GM23338 (cell line): ENCODE measurements around the gene CRYBB3. TPM values are rescaled to one million over a fixed set of nuclear protein-coding genes. Genes with fewer than 3 reads are reported as not detected.

ENCODE experiments used
- ATAC-seq: fragments of 200-7000 bp; cut with Tn5 transposase; 3 replicates; pipeline ENCODE4 v1.9.1; 2020
- DNase-seq: peaks from one replicate; pipeline ENCODE4 v3.0.0-alpha.2; 2015; ENCODE audit warnings: low spot score
- H2AFZ ChIP-seq: fragments of 200-600 bp; sonication (generic); 2 replicates; pipeline ENCODE4 v1.8.0; 2016; ENCODE audit warnings: antibody characterized with exemption, mild to moderate bottlenecking, moderate library complexity
- H3F3A ChIP-seq: fragments of 200-600 bp; sonication (generic); replicated peaks from 2 replicates; pipeline ENCODE4 v1.8.0; 2017; ENCODE audit warnings: antibody characterized with exemption, mixed run types, low read depth
- H3K27ac ChIP-seq: fragments of 200-600 bp; sonication (generic); 2 replicates; pipeline ENCODE4 v1.6.1; 2016; ENCODE audit warnings: low read depth
- H3K27me3 ChIP-seq: fragments of 200-600 bp; sonication (generic); 2 replicates; pipeline ENCODE4 v1.8.0; 2016; ENCODE audit warnings: mild to moderate bottlenecking, mixed run types, moderate library complexity; ENCODE audit not compliant: insufficient read depth
- H3K36me3 ChIP-seq: fragments of 200-600 bp; sonication (generic); 2 replicates; pipeline ENCODE4 v1.8.0; 2016; ENCODE audit warnings: mild to moderate bottlenecking; ENCODE audit not compliant: insufficient read depth
- H3K4me1 ChIP-seq: fragments of 200-600 bp; sonication (generic); 2 replicates; pipeline ENCODE4 v1.8.0; 2016; ENCODE audit warnings: mild to moderate bottlenecking, moderate library complexity; ENCODE audit not compliant: insufficient read depth
- H3K4me2 ChIP-seq: fragments of 200-600 bp; sonication (generic); 2 replicates; pipeline ENCODE4 v1.7.1; 2017; ENCODE audit warnings: mixed run types
- H3K4me3 ChIP-seq: fragments of 200-600 bp; sonication (generic); 2 replicates; pipeline ENCODE4 v1.6.1; 2016; ENCODE audit warnings: mixed run types
- H3K79me2 ChIP-seq: fragments of 200-600 bp; sonication (generic); replicated peaks from 2 replicates; pipeline ENCODE4 v1.8.0; 2017; ENCODE audit warnings: mild to moderate bottlenecking; ENCODE audit not compliant: insufficient read depth
- H3K9me2 ChIP-seq: fragments of 200-600 bp; sonication (generic); 2 replicates; pipeline ENCODE4 v1.8.0; 2017; ENCODE audit not compliant: insufficient read depth
- H4K20me1 ChIP-seq: fragments of 200-600 bp; sonication (generic); replicated peaks from 2 replicates; pipeline ENCODE4 v1.8.0; 2017; ENCODE audit warnings: mild to moderate bottlenecking; ENCODE audit not compliant: insufficient read depth
- H3K27ac Mint-ChIP-seq: 2 replicates; pipeline ENCODE4 v1.8.0; 2020; ENCODE audit warnings: inconsistent platforms, mild to moderate bottlenecking, moderate library complexity, mixed read lengths
- H3K27me3 Mint-ChIP-seq: 3 replicates; pipeline ENCODE4 v1.8.0; 2022; ENCODE audit warnings: low read depth, mild to moderate bottlenecking, moderate library complexity, mixed read lengths, inconsistent platforms; ENCODE audit not compliant: insufficient read depth, poor library complexity
- H3K36me3 Mint-ChIP-seq: 3 replicates; pipeline ENCODE4 v1.8.0; 2021; ENCODE audit warnings: low read depth, mild to moderate bottlenecking, inconsistent platforms, moderate library complexity, mixed read lengths
- H3K4me1 Mint-ChIP-seq: 3 replicates; pipeline ENCODE4 v1.8.0; 2020; ENCODE audit warnings: mild to moderate bottlenecking, inconsistent platforms, mixed read lengths
- H3K4me3 Mint-ChIP-seq: 3 replicates; pipeline ENCODE4 v1.8.0; 2021; ENCODE audit warnings: moderate library complexity, mild to moderate bottlenecking, inconsistent platforms, mixed read lengths
- H3K9me3 Mint-ChIP-seq: 3 replicates; pipeline ENCODE4 v1.8.0; 2020; ENCODE audit warnings: moderate library complexity, mild to moderate bottlenecking, inconsistent platforms, mixed read lengths
- CREB1 ChIP-seq: fragments of 250-450 bp; sonication (Bioruptor Pico); IDR thresholded peaks from 2 replicates; pipeline ENCODE4 v1.5.0; 2020; ENCODE audit warnings: low read depth, mild to moderate bottlenecking, moderate library complexity
- CTCF ChIP-seq, 2 experiments: fragments of 200-600 bp in 1 of 2; sonication (generic) in 1 of 2; conservative IDR thresholded peaks; 2 replicates each; pipeline versions ENCODE4 v1.5.1 to v1.6.1; 2016 to 2017; ENCODE audit warnings: antibody characterized with exemption in 2 of 2, low read depth in 2 of 2, mild to moderate bottlenecking in 2 of 2, moderate library complexity in 1 of 2
- ETS1 ChIP-seq: IDR thresholded peaks from 2 replicates; pipeline ENCODE4 v1.6.1; 2016; ENCODE audit warnings: antibody characterized with exemption
- EZH2 ChIP-seq: fragments of 200-600 bp; sonication (generic); IDR thresholded peaks from one replicate; pipeline ENCODE4 v1.8.0; 2017; ENCODE audit warnings: antibody characterized with exemption, mild to moderate bottlenecking, low read depth; ENCODE audit not compliant: unreplicated experiment
- EZH2phosphoT487 ChIP-seq: fragments of 200-600 bp; sonication (generic); IDR thresholded peaks from one replicate; pipeline ENCODE4 v1.8.1; 2018; ENCODE audit warnings: antibody characterized with exemption; ENCODE audit not compliant: unreplicated experiment
- JUNB ChIP-seq: IDR thresholded peaks from one replicate; pipeline ENCODE4 v1.6.1; 2016; ENCODE audit warnings: antibody characterized with exemption; ENCODE audit not compliant: unreplicated experiment
- STAT1 ChIP-seq: IDR thresholded peaks from one replicate; pipeline ENCODE4 v1.6.1; 2016; ENCODE audit warnings: antibody characterized with exemption; ENCODE audit not compliant: unreplicated experiment
- ZNF114 ChIP-seq: fragments of 250-450 bp; sonication (Bioruptor Pico); IDR thresholded peaks from 2 replicates; pipeline ENCODE4 v1.5.0; 2020; ENCODE audit warnings: mild to moderate bottlenecking, moderate library complexity
- ZNF331 ChIP-seq: fragments of 250-450 bp; sonication (Bioruptor Pico); IDR thresholded peaks from 2 replicates; pipeline ENCODE4 v1.5.0; 2020; ENCODE audit warnings: low read depth, mild to moderate bottlenecking, moderate library complexity
- ZNF462 ChIP-seq: fragments of 250-450 bp; sonication (Bioruptor Pico); IDR thresholded peaks from 2 replicates; pipeline ENCODE4 v1.5.0; 2020; ENCODE audit warnings: mild to moderate bottlenecking, moderate library complexity
- polyA plus RNA-seq: library from polyadenylated mRNA; unstranded; fragments of >200 nt; fragmentation: Nextera tagmentation; extraction: Ambion mirVana; gene quantifications from 2 replicates; pipeline ENCODE4 v1.2.1, GENCODE V29; 2016
- total RNA-seq: library from RNA; depleted of rRNA; stranded (reverse); fragments of >200 nt; shearing (Covaris generic); gene quantifications from 2 replicates; pipeline ENCODE4 v1.2.3, GENCODE V29; 2014

Gene CRYBB3
- total and polyA plus RNA-seq, 2 experiments from 2014 or later: 0.28 TPM; not detected in 1

- TF ChIP-seq ZNF462 (CRISPR knock-in tag): no peak
- TF ChIP-seq ETS1: no peak
These were observed 6.2 kb downstream of the CRYBB3 start (continued) for GRCh38 chr22:25205847-25206246.

GRCh38 chr22:25206998-25207397 is 7.3 kb downstream of the CRYBB3 start:
- Histone ChIP-seq H3K27me3 (no peaks in the 10 kb centered on the region), H3K36me3 (no peaks in the 10 kb centered on the region), H3K9me2 (no peaks in the 10 kb centered on the region), H3K4me2 (no peak overlapping the region), H3K4me3 (no peak overlapping the region), H4K20me1 (no peaks in the 10 kb centered on the region), H3K27ac (no peak overlapping the region), H3K79me2 (no peaks in the 10 kb centered on the region), H2AFZ (no peak overlapping the region), H3K4me1 (no peaks in the 10 kb centered on the region), H3F3A (no peaks in the 10 kb centered on the region)
- H3K9me3 Mint-ChIP-seq: no peaks in the 10 kb centered on the region
- H3K27ac Mint-ChIP-seq: no peak overlapping the region
- no peaks in the 10 kb centered on the region for H3K4me1 Mint-ChIP-seq
- no peaks in the 10 kb centered on the region for H3K36me3 Mint-ChIP-seq
- no peak overlapping the region for H3K4me3 Mint-ChIP-seq
- H3K27me3 Mint-ChIP-seq: peaks cover 2% of the 10 kb centered on the region
- DNase-seq (no peak), ATAC-seq (no peak)
- TF ChIP-seq ZNF331 (CRISPR knock-in tag): no peak
- no peak for TF ChIP-seq JUNB
- TF ChIP-seq EZH2: no peak
- TF ChIP-seq ZNF114: no peak
- TF ChIP-seq STAT1: no peak
- TF ChIP-seq EZH2phosphoT487: no peak
- TF ChIP-seq CREB1 (CRISPR knock-in tag): no peak
- TF ChIP-seq CTCF (conservative IDR thresholded peaks at IDR 0.05; ENCODE audit: low read depth in 2 of 2): no peak
